ENCODE measurements around the gene HCST.

DNA sequence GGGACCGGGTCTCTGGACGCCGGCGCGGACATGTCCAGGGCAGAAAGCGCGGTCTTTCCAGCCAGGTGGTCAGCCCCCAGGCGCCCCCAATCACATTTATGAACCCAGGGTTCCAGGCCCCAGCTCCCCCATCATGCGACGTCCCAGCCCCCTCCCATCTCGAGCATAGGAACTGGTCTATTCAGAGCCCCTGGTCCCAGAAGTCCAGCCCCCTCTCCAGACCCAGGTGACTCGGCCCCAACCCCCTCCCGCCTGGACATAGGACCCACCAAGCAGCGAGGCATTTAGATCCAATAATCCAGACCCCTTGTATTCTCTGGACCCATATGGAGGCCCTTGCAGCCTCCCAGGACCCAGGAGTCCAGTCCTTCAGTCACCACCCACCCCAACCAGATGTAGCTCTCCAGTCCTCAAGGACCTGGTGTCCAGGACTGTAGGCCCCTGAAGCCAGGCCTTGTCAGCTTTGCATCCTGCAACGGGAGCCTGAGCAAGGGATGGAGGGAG, 33.5 kb upstream of the HCST start:
- TF ChIP-seq, protein P1, sequence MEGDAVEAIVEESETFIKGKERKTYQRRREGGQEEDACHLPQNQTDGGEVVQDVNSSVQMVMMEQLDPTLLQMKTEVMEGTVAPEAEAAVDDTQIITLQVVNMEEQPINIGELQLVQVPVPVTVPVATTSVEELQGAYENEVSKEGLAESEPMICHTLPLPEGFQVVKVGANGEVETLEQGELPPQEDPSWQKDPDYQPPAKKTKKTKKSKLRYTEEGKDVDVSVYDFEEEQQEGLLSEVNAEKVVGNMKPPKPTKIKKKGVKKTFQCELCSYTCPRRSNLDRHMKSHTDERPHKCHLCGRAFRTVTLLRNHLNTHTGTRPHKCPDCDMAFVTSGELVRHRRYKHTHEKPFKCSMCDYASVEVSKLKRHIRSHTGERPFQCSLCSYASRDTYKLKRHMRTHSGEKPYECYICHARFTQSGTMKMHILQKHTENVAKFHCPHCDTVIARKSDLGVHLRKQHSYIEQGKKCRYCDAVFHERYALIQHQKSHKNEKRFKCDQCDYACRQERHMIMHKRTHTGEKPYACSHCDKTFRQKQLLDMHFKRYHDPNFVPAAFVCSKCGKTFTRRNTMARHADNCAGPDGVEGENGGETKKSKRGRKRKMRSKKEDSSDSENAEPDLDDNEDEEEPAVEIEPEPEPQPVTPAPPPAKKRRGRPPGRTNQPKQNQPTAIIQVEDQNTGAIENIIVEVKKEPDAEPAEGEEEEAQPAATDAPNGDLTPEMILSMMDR (conservative IDR thresholded peaks at IDR 0.05; ENCODE audit: low read depth, low read length) = no peak
- TF ChIP-seq POLR2A (IDR thresholded peaks at IDR 0.05; ENCODE audit: low read depth, low read length) (no peak), MAFK (IDR thresholded peaks at IDR 0.05; ENCODE audit: low read depth, low read length) (no peak)

Data from IMR-90 (cell line).